ENCODE results near the gene NOTUM. TPM values are rescaled to one million over a fixed set of nuclear protein-coding genes. Genes with fewer than 3 reads are reported as not detected.

Gene NOTUM
- total and polyA plus RNA-seq, 2 experiments from 2014 or later: 4.2 to 7.4 TPM

DNA sequence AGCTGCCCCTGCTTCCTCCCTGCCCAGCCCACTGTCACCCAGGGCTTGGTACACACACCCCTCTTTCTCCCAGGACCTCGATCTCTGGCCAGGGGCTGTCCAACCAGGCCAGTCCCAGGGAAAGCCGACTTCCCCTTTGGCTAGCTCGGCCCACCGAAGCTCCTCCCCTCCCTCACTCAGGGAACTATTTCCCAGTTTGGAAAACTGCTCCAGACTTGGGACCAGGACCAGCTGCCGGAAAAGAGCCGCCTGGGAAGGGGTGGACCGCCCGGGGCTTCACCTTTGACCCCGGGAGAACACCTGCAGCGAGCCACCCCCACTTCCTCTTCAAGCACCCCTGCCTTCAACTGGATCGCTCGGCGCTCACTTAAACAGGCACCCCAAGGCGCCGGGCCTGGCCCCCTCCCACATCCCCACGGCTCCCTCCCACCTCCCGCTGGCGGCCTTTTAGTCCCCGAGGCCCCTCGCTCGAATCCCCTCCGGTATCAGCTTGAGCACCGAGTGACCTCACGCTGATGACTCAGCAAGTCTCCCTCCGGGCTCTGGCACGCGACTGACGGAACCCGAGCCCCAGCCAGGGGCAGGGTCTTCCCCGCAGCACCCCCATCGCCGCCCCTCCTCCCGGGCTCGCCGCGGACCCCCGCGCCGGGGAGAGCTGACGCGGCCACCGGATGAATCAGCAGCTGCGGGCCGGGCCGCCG, 34.4 kb downstream of the NOTUM start:
- H3K9me3 ChIP-seq (ENCODE audit: low read depth): no peaks in the 10 kb centered on the region
- H3K27ac ChIP-seq: peak overlapping the region; percentile 99
- DNase-seq (ENCODE audit: low read depth in 1 of 2, low spot score in 1 of 2): peak; percentile 82 to 84
- peaks cover 25% of the 10 kb centered on the region for H3K4me1 ChIP-seq (ENCODE audit: low read depth)
- H3K27me3 ChIP-seq: no peaks in the 10 kb centered on the region
- peak overlapping the region; percentile 94 for H3K4me3 ChIP-seq
- TF ChIP-seq, protein P1, sequence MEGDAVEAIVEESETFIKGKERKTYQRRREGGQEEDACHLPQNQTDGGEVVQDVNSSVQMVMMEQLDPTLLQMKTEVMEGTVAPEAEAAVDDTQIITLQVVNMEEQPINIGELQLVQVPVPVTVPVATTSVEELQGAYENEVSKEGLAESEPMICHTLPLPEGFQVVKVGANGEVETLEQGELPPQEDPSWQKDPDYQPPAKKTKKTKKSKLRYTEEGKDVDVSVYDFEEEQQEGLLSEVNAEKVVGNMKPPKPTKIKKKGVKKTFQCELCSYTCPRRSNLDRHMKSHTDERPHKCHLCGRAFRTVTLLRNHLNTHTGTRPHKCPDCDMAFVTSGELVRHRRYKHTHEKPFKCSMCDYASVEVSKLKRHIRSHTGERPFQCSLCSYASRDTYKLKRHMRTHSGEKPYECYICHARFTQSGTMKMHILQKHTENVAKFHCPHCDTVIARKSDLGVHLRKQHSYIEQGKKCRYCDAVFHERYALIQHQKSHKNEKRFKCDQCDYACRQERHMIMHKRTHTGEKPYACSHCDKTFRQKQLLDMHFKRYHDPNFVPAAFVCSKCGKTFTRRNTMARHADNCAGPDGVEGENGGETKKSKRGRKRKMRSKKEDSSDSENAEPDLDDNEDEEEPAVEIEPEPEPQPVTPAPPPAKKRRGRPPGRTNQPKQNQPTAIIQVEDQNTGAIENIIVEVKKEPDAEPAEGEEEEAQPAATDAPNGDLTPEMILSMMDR (IDR thresholded peaks at IDR 0.05; ENCODE audit: low read depth, low read length): no peak
- H3K36me3 ChIP-seq: peaks cover 7% of the 10 kb centered on the region

DNA sequence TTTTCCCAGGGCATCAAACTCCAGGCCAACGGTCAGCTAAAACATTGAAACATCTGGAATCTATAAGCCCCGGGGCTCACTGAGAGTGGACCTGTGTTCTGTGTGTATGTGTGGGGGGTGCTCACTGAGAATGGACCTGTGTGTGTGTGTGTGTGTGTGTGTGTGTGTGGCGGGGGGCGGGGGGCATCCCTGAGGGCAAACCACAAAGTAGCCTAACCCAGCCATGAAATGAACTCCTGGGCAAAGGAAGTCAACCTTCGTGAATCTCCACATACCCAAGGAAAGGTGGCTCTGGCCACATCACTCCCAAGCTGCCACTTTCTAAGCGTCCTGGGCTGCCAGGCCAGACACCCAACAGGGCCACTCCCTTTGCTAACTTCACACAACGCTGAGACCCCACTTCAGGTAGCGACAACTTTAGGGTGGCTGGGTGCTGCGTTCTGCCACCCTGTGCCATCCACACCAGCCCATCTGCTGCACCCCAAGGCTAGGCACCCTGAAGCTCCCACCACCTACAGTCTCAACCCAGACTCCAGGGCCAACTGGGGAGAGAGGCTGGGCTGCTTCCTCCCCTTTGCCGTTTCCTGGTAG, 35.0 kb downstream of the NOTUM start:
- no peaks in the 10 kb centered on the region for H3K27me3 ChIP-seq
- peak overlapping the region; percentile 94 for H3K4me3 ChIP-seq
- TF ChIP-seq, protein P1 (IDR thresholded peaks at IDR 0.05; ENCODE audit: low read depth, low read length): no peak
- peak overlapping the region; percentile 99 for H3K27ac ChIP-seq
- peaks cover 7% of the 10 kb centered on the region for H3K36me3 ChIP-seq
- no peaks in the 10 kb centered on the region for H3K9me3 ChIP-seq (ENCODE audit: low read depth)
- no peak for DNase-seq (ENCODE audit: low read depth in 1 of 2, low spot score in 1 of 2)
- H3K4me1 ChIP-seq (ENCODE audit: low read depth): peaks cover 25% of the 10 kb centered on the region

DNA sequence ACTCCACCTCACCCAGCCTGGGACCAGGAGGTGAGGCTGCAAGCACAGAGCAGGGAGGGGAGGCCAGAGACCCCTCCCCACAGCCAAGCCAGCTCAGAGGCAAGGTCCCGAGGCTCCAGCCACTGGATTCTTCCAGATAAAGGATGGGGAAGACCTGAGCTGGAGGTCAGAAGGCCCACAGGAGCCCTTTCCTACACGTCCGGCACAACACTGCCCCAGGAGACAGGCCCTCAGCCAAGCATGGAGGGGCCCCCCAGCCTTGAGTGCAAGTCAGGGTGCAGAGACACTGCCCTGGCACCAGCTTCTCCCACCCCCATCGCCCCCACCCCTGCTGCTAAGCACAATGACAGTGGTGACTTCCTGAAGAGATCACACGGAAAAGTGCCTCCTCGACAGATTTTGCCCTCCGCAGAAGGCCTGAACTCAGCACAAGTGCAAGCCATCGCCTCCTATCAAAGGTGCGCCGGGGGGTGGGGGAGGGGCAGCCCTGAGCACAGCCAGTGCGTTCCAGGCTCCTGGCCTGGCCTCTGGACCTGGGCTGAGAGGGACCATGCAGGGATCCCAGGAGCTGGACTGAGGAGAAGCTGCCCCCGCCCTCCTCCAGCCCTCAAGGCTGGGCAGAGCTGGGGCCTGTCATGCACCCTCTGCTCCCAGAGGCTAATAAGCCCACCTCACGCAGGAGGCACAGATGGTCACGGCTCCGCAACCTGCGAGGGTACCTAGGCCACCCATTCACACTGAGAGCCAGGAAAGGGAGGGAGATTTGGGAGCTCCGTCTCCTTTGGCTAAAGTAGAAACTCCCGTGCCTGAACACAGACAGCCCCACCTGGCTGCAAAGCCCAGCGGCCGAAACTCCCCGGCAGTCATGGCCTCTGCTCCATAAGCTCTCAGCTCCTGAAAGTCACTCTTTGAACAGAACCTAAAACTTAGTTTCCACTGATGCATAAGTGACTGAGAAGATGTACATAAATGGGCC, 36.1 kb downstream of the NOTUM start:
- Histone ChIP-seq H3K4me3 (no peak overlapping the region), H3K4me1 (ENCODE audit: low read depth) (peaks cover 25% of the 10 kb centered on the region), H3K27ac (peak overlapping the region; percentile 87), H3K9me3 (ENCODE audit: low read depth) (no peaks in the 10 kb centered on the region), H3K27me3 (no peaks in the 10 kb centered on the region), H3K36me3 (peaks cover 7% of the 10 kb centered on the region)
- peak in 1 of 2 donors; percentile 62 for DNase-seq (ENCODE audit: low read depth in 1 of 2, low spot score in 1 of 2)
- TF ChIP-seq, protein P1 (IDR thresholded peaks at IDR 0.05; ENCODE audit: low read depth, low read length): no peak

DNA sequence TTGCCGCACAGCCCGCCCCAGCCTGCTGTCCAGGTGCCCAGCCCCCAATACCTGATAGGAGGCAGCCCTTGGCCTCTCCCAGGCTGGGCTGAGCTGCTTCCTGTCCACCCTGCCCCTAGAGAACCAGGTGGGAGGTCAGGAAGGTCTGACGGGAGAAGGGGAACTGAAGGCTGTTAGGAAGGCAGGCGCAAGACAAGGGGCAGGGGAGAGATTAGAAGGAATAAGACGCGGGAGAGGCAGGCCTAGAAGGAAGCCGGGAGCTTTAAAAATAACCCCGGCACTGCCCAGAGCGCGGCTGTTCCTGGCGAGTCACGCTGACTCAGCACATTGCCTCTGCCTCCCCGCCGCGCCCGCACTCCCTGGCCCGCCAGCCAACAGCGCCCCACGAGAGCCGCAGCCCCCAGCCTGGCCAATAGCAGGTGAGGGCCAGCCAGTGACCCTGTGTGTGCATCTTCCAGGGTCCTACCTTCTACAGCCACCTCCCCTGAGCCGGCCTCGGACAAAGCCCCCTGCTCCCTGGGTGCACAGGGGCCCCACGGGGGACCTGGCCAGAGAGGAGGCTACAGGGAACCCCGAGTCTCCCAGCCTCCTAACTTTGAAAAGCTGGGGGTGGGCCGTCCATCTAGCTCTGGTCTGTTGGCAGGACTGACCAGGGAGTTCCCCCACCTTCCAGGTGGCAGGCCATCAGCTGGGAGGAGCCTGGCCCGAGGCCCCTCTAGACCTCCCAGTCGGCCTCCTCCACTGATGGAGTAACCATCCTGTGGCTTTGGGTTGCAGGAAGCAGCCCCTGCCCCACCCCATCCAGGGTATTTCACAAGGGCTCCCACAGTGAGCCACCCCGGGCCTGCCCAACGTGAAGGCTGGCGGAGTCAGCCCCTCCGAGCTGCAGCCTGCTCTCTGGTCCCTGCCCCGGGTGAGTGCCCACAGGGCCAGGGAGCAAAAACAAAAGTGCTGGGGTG, 37.4 kb downstream of the NOTUM start:
- TF ChIP-seq, protein P1 (IDR thresholded peaks at IDR 0.05; ENCODE audit: low read depth, low read length): no peak
- peak; percentile 87 to 90 for DNase-seq (ENCODE audit: low read depth in 1 of 2, low spot score in 1 of 2)
- peak overlapping the region; percentile 87 for H3K27ac ChIP-seq
- peaks cover 25% of the 10 kb centered on the region for H3K4me1 ChIP-seq (ENCODE audit: low read depth)
- H3K36me3 ChIP-seq: peaks cover 7% of the 10 kb centered on the region
- H3K9me3 ChIP-seq (ENCODE audit: low read depth): no peaks in the 10 kb centered on the region
- H3K27me3 ChIP-seq: no peaks in the 10 kb centered on the region
- H3K4me3 ChIP-seq: peak overlapping the region; percentile 13

Measured in cardiac muscle cell (in vitro differentiated cells and primary cell).